ENCODE results near the gene GOLIM4. TPM values are rescaled to one million over a fixed set of nuclear protein-coding genes. Genes with fewer than 3 reads are reported as not detected.

Gene GOLIM4
- total RNA-seq, 1 experiment from 2014 or later = 24.6 TPM

- Histone ChIP-seq H3K18ac (ENCODE audit: insufficient read length, low read depth, low read length) (no peak overlapping the region), H4K20me1 (ENCODE audit: control insufficient read depth, insufficient read depth, insufficient read length) (no peaks in the 10 kb centered on the region), H3K9me3 (ENCODE audit: control insufficient read depth, low read depth, low read length) (no peaks in the 10 kb centered on the region), H2AFZ (ENCODE audit: low read length) (no peak overlapping the region), H4K8ac (replicated peaks; ENCODE audit: insufficient read length, low read depth, low read length) (no peak overlapping the region), H2AK5ac (ENCODE audit: insufficient read length, low read length) (no peak overlapping the region), H3K56ac (ENCODE audit: insufficient read length, low read depth, low read length) (no peak overlapping the region), H3K4ac (ENCODE audit: low read depth, low read length) (no peak overlapping the region), H2BK12ac (ENCODE audit: insufficient read length, low read depth, low read length) (no peak overlapping the region), H3T11ph (ENCODE audit: low read length) (no peak overlapping the region), H3K23ac (ENCODE audit: insufficient read length, low read depth, low read length) (no peak overlapping the region), H4K91ac (ENCODE audit: insufficient read length, low read depth, low read length) (no peak overlapping the region), H3K27me3 (ENCODE audit: insufficient read depth, low read length) (no peaks in the 10 kb centered on the region), H3K9ac (ENCODE audit: extremely low read depth, insufficient read length, low read length) (no peak overlapping the region), H3K4me1 (ENCODE audit: insufficient read depth, low read length) (no peaks in the 10 kb centered on the region), H3K4me2 (ENCODE audit: insufficient read depth, insufficient read length, low read length) (no peak overlapping the region), H4K5ac (ENCODE audit: insufficient read length, low read depth, low read length) (no peak overlapping the region), H3K79me2 (ENCODE audit: insufficient read depth, low read length) (no peaks in the 10 kb centered on the region), H3K27ac (ENCODE audit: insufficient read length, low read depth, low read length) (no peak overlapping the region), H2BK120ac (ENCODE audit: low read depth, low read length, poor library complexity, severe bottlenecking) (no peak overlapping the region), H3K79me1 (ENCODE audit: insufficient read depth, low read depth, low read length, poor library complexity, severe bottlenecking) (no peaks in the 10 kb centered on the region), H3K14ac (ENCODE audit: insufficient read depth, low read length) (no peak overlapping the region), H2BK5ac (ENCODE audit: insufficient read length, low read length) (no peak overlapping the region), H3K23me2 (ENCODE audit: insufficient read length, low read depth, low read length, poor library complexity, severe bottlenecking) (no peaks in the 10 kb centered on the region), H2BK20ac (ENCODE audit: low read depth, low read length, poor library complexity, severe bottlenecking) (no peak overlapping the region), H2BK15ac (ENCODE audit: low read depth, low read length) (no peak overlapping the region)
- no CpG with 5 or more reads among the region's 5 CpGs for WGBS (ENCODE audit: extremely low coverage, insufficient read length, low lambda C conversion rate)
- peak overlapping the region in 1 of 3 experiments; percentile 72; a peak in 2 of 7 replicates for H3K27ac Mint-ChIP-seq
- no peaks in the 10 kb centered on the region for H3K4me1 Mint-ChIP-seq
- no peaks in the 10 kb centered on the region for H3K9me3 Mint-ChIP-seq
- no peak for DNase-seq
- no peaks in the 10 kb centered on the region for H3K36me3 Mint-ChIP-seq (ENCODE audit: insufficient read depth in 1 of 3, low read depth in 3 of 3)
- no peak for TF ChIP-seq CTCF (conservative IDR thresholded peaks at IDR 0.05)
- H3K27me3 Mint-ChIP-seq (ENCODE audit: low read depth) = no peaks in the 10 kb centered on the region
- no peak overlapping the region for H3K4me3 Mint-ChIP-seq
Observed at GRCh38 chr3:167967257-167968036, 128.3 kb downstream of the GOLIM4 start.
